T47D (cell line): ENCODE data around the gene SLCO1B1.

Source experiments
- DNase-seq, 2 experiments: peaks; one replicate each; pipeline versions ENCODE4 v3.0.0 to v3.0.0-alpha.2; 2011 to 2012; ENCODE audit warnings: low read depth in 1 of 2, low spot score in 1 of 2
- JUND ChIP-seq: IDR thresholded peaks from 2 replicates; pipeline ENCODE4 v1.6.1; 2012; ENCODE audit warnings: low read depth
- in situ Hi-C: cut with HindIII; loops from 2 replicates; pipeline ENCODE4 v1.10.0; 2016; ENCODE audit warnings: low sequenced_read_pairs, low pct_unique_long_range_greater_than_20kb

Gene SLCO1B1

GRCh38 chr12:21239866-21240265, 108.9 kb downstream of the SLCO1B1 start:
- no peak for DNase-seq
- in situ Hi-C loops = no loop called here
- no peak for TF ChIP-seq JUND

DNA sequence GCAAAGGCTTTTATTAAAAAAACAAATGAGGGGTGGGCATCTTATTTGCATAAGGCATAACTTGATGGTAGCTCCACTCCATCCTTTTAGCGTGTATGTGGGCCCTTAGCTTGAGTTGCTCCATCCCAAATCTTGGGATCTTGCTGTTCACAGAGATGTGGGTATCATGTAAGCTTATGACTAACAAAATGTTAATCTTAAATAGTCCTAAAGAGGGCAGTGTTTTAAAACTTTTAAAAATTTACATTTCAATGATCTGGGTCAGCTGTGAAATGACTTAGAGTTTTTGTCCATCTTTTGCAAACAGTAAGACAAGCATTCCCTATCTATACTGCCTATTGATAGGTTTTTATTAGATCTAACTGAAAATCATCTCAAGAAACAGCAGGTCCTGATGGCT, 117.7 kb downstream of the SLCO1B1 start:
- in situ Hi-C loops = no loop called here
- peak in 1 of 2 experiments; percentile 28 for DNase-seq
- TF ChIP-seq JUND = no peak

GRCh38 chr12:21252070-21252469, 121.1 kb downstream of the SLCO1B1 start:
- in situ Hi-C loops = no loop called here
- TF ChIP-seq JUND = no peak

DNA sequence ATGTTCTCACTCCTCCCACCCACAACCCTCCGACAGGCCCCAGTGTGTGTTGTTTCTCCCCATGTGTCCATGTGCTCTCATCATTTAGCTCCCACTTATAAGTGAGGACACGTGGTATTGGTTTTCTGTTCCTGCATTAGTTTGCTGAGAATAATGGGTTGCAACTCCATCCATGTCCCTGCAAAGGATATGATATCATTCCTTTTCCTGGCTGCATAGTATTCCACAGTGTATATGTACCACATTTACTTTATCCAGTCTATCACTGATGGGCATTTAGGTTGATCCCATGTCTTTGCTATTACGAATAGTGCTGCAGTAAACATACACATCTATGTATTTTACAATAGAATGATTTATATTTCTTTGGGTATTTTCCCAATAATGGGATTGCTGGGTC, 126.2 kb downstream of the SLCO1B1 start:
- no peak for TF ChIP-seq JUND
- in situ Hi-C loops = no loop called here
- no peak for DNase-seq

More at GRCh38 chr12:21252070-21252469, 121.1 kb downstream of the SLCO1B1 start:
- no peak for DNase-seq

DNA sequence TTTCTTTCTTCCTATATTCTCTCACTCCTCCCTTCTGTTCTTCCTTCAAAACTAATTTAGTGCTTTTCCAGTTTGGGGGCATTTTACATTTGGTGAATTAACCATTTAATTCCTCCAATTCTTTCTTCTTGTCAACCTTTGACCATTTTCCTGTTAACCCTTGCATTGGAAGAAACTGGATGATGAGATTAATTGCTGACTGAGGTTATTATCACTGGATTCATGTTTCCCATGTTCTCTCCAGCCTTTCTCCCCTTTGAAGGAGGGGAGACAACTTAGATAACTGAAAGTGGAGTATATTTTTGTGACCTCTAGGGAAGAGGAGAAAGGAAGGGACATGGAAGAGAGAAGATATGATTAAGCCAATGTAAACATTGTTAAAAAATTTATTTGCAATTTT, 133.2 kb downstream of the SLCO1B1 start:
- no peak for TF ChIP-seq JUND
- no peak for DNase-seq
- in situ Hi-C loops = no loop called here

DNA sequence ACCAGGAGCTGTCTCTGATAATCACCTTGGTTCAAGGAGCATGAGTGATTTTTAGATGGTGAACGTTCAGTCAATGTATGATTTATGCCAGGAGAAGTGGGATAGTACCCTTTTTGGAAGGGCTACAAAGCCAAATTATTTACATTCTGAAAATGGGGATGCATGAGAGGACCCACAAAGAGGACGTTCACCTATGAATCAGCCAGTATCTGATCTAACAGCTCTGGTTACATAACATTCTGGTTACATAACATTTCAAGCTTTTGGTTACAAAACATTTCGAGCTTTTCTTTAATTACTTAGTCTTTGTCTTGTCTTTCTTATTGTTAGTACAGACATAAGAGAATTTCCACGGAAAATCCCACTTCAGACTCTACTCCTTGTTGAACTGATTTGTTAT, 134.9 kb downstream of the SLCO1B1 start:
- no peak for TF ChIP-seq JUND
- DNase-seq = no peak
- in situ Hi-C loops = no loop called here

- in situ Hi-C loops = no loop called here
- DNase-seq = no peak
- no peak for TF ChIP-seq JUND
These were observed 145.8 kb downstream of the SLCO1B1 start for GRCh38 chr12:21276826-21277225.
